ENCODE data around the gene TMEM229B.

The TMEM229B gene

GRCh38 chr14:67438969-67439368, 49.6 kb downstream of the TMEM229B start:
- no peak for DNase-seq (ENCODE audit: low read depth)
- TF ChIP-seq CTCF (conservative IDR thresholded peaks at IDR 0.05; ENCODE audit: low read depth, low read length) = no peak
- H3K4me3 ChIP-seq (ENCODE audit: low read depth, low read length) = no peak overlapping the region

DNA sequence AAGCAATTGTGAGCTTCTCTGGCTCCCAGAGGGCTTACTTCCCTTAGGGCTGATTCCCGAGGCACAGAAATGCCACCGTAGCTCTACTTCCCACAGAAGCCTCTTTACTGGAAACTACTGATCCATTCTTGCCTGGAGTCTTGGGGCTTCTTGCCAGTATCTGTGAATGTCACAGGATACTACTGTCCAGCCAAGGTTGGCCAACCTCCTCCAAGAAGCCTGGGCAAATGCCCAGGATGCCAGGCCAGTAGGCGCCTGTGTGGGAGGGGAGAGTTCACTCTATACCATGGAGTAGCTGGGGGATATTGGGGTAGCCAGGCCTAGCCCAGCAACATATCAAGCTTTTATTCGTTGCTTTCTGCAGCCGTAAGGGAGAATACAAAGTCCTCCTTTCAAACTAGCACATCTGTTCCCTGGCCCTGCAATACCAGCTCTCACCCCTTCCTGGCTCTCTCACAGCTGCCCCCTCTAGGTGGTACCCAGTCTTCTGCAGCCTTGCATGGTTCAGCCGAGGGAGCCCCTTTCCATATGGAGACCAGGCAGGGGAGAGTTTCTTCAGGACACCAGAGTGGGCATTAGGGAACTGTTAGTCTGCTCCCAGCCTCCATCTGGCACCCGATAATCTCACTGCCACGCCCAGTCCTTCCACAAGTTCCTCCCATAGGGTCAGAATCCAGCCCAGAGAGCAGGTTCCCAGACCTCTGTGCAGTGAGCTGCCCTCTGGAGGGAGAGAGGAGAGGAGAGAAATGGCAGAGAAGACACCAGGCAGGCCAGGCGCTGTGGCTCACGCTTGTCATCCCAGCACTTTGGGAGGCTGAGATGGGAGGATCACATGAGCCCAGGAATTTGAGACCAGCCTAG, 52.3 kb downstream of the TMEM229B start:
- H3K4me3 ChIP-seq (ENCODE audit: low read depth, low read length) = no peak overlapping the region

DNA sequence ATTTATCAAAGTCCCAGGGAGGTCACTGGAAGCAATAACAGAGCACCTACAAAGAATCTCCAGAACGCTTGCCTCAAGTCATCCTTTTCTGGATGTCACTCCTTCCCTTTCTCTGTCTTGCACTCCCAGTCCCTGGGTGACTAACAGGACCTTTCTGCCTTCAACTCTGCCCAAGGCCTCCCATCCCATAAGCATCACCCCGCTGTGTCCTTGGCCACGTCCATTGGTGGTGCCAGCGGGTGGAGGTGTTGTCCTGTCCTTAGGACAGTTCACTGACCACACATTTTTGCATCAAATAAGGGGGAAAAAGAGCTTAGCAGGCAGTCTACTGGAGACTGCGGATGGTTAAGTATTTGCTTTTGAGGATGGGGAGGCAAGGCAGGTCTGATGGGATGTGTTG, 52.9 kb downstream of the TMEM229B start:
- TF ChIP-seq CTCF (conservative IDR thresholded peaks at IDR 0.05; ENCODE audit: low read depth, low read length) = no peak
- no peak for DNase-seq (ENCODE audit: low read depth)
- no peak overlapping the region for H3K4me3 ChIP-seq (ENCODE audit: low read depth, low read length)

More for the DNA sequence above, 52.3 kb downstream of the TMEM229B start:
- DNase-seq (ENCODE audit: low read depth) = no peak
- TF ChIP-seq CTCF (conservative IDR thresholded peaks at IDR 0.05; ENCODE audit: low read depth, low read length) = no peak

GRCh38 chr14:67432050-67432564, 56.4 kb downstream of the TMEM229B start:
- no peak overlapping the region for H3K4me3 ChIP-seq (ENCODE audit: low read depth, low read length)
- no peak for DNase-seq (ENCODE audit: low read depth)
- TF ChIP-seq CTCF (conservative IDR thresholded peaks at IDR 0.05; ENCODE audit: low read depth, low read length) = no peak

- DNase-seq (ENCODE audit: low read depth) = peak; percentile 17
- H3K4me3 ChIP-seq (ENCODE audit: low read depth, low read length) = no peak overlapping the region
- TF ChIP-seq CTCF (conservative IDR thresholded peaks at IDR 0.05; ENCODE audit: low read depth, low read length) = no peak
Measured at GRCh38 chr14:67429510-67430205, 58.9 kb downstream of the TMEM229B start.

DNA sequence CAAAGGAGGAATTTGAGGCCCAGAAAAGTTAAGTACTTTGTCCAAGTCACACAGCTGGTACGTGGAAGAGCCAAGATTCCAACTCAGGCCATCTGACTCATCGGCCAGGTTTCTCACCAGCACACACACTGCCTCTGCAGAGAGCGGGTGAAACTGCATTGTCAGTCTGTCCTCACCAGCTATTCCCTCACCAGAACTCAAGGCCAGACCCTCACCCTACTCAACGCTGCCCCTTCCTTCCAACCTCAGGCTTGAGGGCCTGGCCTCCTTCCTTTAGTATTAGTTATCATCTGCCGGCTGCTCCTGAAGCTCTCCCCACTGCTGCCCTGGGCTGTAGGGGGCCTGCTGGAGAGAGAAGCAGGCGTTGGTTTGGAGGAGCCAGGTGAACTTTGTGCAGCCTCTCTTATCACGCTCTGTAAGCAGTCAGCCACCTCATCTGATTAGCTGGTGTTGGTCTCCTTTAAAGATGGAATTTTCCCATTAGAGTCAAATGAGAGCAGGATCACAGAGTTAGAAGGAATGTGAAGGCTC, 60.0 kb downstream of the TMEM229B start:
- DNase-seq (ENCODE audit: low read depth) = peak; percentile 79
- TF ChIP-seq CTCF (conservative IDR thresholded peaks at IDR 0.05; ENCODE audit: low read depth, low read length) = peak; percentile 19
- H3K4me3 ChIP-seq (ENCODE audit: low read depth, low read length) = no peak overlapping the region

Measured in choroid plexus epithelial cell (primary cell).